HG02623 (cell line): Measurements from ENCODE around the gene ASL.
"Not testable (repeated sequence)": the region's sequence is repeated elsewhere in the genome, so short reads cannot be mapped to it uniquely, and the experiment has no call there.

Source experiments
- ATAC-seq: cut with Tn5 transposase; IDR thresholded peaks from one replicate; pipeline ENCODE4 v1.9.1; 2021; ENCODE audit warnings: moderate library complexity; ENCODE audit not compliant: unreplicated experiment

ASL gene

DNA sequence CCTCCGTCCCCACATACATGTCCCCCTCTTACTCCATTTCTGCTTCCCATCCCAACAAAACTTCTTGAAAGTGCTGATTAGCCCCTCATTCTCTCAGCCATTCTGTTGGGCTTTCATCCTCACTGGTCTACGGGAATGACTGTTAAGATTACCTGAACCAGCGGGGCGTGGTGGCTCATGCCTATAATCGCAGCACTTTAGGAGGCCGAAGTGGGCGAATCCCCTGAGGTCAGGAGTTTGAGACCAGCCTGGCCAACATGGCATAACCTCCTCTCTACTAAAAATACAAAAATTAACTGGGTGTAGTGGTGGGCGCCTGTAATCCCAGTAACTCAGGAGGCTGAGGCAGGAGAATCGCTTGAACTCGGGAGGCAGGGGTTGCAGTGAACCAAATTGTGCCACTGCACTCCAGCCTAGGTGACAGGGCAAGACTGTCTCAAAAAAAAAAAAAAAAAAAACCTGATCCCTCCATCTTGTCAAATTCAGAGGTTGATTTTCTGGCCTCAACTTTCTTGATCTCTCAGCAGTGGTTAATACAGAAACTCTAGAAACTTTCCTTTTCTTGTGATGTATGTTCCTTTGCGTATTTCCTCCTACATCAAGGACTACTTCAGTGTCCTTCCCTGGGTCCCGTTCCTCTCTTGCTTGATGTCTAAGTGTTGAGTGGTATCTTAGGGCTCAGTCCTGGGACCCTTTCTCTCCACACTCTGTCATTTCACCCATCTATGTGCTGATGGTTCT lies 41.2 kb downstream of the ASL start:
- ATAC-seq = not testable (repeated sequence)

DNA sequence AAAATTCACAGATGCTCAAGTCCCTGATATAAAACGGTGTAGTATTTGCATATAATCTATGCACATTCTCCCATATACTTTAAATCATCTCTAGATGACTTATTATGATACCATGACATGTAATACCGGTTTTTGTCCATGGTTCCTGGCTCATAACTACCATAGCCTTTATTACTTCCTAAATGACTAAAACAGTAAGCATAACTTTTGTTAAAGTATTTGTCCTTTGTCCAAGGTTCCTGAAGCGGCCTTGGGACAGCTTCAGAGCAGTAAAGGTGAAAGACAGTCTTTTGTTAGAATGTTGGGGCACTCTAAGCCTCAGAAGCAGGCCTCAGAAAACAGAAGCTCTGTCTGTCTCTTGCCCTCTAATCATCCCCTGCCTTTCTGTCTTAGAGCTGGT lies 43.0 kb downstream of the ASL start:
- no peak for ATAC-seq

DNA sequence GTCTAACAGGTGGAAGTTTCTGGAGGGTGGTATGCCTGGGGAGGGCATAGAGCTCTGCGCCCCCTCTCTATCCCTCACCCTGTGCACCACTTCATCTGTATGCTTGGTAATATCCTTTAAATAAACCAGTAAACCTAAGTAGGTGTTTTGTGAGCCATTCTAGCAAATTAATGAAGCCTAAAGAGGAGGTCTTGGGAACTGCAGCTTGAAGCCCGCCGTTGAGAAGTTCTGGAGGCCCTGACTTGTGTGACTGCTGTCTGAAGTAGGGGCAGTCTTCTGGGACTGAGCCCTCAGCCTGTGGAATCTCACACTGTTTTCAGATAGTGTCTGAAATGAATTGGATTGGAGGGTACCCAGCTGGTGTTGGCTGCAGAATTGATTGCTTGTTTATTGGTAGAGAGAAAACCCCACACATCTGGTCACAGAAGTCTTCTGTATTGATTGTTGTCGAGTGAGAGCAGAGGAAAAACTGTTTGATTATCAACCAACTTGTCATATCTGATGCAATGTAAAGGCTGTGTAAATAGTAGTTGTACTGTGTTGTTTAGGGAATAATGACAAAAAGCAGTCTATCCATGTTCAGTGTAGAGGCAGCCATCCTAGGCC lies 43.7 kb downstream of the ASL start:
- no peak for ATAC-seq

DNA sequence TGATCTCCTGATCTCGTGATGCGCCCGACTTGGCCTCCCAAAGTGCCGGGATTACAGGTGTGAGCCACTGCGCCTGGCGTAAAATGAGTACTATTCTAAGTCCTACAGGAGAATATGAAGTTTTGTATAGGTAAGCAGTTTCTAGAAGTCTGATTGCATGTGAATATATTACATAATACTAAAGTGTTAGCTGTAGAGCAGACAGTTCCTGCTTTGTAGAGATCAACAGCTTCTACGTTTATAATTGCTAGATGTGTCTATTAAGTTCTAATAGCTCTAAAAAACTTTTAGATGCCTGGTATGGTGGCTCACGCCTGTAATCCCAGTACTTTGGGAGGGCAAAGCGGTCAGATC lies 47.5 kb downstream of the ASL start:
- ATAC-seq = no peak

DNA sequence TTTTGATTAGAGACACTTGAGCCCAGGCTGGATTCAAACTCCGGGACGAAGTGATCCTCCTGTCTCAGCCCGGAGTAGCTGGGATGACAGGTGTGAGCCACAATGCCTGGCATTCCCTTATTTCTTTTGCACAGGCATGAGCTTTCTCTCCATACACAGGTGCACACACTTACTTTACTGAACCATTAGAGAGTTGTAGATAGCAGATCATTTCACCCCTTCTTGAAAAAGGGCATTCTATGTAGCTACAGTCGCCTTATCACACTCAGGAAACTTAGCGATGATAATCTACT lies 48.9 kb downstream of the ASL start:
- not testable (repeated sequence) for ATAC-seq

DNA sequence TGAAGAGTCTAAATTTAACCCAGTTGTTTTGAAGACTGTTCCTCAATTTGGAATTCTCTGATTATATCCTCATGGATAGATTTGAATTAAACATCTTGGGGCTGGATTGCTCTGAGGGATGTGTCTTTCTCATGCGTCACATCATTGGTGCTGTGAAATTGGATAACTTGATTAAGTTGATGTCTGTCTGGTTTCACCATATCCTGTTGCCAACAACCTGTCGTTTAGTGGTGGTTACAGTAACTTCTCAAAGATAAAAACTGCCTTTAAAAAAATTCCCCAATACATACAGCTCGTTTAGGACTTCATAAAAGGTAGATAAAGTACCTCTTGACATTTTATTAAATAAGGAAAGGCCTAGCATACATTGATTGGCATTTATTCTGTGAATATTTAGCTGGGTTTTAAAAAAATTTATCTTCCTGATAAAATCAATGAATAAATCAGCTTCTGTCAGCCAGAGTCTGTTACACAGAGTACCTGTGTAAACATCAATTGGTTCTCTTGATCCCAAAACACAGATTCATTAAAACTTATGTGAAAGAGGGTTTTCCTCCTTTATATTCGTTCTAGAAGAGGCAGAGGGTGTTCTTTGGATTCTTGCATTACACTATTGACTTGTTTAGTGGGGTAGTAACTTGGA lies 49.6 kb downstream of the ASL start:
- no peak for ATAC-seq

DNA sequence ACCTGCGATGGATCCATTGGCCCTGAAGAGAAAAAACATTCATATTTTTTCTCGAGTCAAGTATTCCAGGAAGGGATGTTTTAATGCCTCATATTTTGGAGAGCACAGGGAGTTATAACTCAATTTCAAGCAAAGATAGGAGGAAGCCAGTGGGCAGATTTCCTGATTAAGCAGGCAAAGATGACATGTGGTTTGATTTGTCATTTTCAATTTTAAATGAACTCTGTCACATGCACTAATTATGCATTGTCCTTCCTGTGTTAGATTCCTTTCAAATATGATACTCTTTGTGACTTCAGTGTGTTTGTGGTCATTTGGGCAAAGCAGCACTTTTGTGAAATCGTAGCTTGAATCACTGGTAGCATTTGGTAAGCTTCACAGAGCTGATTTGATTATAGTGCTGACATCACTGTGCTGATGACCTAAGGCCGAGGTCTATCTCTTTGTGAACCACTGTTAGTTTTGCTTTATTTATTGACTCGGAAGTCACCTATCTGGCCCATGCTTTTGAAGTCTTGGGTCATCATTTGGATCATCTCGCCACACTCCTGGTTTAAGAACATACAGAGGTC lies 50.2 kb downstream of the ASL start:
- not testable (repeated sequence) for ATAC-seq

DNA sequence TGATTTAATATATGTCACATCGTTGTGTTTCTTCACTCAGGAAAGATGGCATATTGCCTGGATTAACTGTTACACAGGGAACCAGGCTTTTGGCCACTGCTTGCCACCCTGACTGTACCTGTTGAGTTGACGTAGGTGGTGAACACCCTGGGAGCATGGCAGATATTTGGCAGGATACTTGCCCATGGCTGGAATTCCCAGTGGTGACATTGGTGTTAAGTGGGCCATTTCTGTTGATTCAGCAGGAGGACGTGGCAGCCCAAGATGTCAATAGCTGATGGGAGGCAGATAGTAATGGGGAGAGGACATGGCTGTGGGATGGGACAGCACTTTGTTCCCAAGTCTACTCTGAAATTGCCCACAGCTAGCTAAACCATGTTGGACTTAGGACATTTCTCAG lies 51.6 kb downstream of the ASL start:
- ATAC-seq = not testable (repeated sequence)

DNA sequence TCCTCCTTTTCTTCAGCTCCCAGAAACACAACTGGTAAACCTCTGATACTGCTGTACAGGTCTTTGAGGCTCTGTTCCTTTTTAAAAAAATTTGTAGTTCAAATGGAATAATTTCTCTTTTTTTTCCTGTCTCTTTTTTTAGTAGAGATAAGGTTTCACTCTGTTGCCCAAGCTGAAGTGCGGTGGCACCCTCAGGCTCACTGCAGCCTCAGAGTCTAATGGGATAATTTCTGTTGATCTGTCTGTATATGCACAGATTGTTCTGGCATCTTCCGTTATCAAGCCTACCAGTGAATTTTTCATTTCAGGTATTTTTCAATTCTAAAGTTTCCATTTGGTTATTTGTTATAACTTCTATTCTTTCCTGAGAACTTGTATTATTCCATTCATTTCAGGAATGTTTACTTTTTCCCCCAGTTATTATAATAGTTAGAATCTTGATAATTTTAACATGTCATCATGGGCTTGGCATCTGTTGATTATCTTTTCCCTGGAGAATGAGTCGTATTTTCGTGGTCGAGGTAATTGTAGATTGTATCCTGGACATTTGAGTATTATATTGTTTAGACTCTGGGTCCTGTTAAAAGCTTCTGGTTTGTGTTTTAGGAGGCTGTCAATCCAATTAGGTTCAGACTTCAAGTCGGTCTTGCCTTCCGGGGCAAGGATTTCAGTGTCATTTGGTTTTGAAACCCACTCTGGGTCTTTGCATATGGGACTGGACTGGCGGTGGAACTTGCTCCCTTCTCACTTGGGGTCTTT lies 63.6 kb downstream of the ASL start:
- no peak for ATAC-seq

DNA sequence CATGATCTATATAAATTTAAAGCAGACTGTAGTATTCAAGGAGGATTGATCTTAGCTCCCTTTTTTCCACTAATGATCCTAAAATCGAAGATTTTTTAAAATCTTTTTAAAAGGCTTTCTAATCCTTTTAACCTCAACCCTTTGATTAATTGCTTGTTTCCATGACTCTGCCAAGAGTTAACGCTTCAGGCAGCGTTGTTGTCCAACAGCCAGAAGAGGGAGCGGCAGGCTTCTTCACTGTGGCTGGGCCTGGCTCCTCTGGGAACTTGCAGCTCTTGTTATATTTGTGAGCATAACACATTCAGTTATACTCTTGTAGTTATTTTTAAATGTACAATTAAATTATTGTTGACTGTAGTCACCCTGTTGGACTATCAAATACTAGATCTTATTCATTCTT lies 65.3 kb downstream of the ASL start:
- no peak for ATAC-seq

DNA sequence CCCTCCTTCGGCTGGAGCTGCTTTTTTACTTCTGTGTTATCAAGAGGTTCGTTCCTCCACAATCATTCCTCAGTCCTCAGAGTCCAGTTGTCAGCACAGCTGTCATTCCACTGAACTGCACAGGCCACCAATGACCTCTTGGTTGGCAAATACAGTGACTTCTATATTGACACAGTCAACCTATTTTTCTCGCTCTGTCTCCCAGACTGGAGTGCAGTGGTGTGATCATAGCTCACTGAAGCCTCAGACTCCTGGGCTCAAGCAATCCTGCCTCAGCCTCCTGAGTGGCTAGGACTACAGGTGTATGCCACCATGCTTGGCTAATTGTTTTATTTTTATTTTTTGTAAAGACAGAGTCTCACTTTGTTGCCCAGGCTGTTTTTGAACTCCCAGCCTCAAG lies 66.7 kb downstream of the ASL start:
- ATAC-seq = no peak

DNA sequence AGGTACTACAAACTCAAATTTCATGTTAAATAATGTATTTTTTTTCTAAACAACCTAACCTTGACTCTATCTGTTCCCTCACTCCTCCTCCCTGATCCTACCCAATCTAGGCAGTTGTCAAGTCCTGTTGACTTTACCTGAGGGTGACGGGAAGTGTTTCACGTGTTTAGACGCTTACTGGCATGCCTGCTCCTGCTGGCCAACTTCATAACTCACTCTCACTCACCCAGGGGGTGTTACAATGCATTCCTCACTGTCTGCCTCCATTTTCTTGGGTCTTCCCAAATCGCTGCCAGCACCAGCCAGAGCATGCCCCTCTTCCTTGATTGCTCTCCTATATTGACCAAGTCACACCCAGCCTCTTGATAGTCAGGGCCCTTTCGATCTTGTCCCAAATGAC lies 67.4 kb downstream of the ASL start:
- ATAC-seq = no peak
